ENCODE results near the gene GABRR2. TPM values are rescaled to one million over a fixed set of nuclear protein-coding genes. Genes with fewer than 3 reads are reported as not detected.

The GABRR2 gene
- total RNA-seq, 2 donors from 2014 or later, result 0.52 to 1.3 TPM

- H3K9me3 ChIP-seq, result no peaks in the 10 kb centered on the region
- WGBS, 2 donors, result 96 to 100% methylated on average over 1 of the region's 1 CpG
- DNase-seq, result no peak
Measured at GRCh38 chr6:89330910-89331309, 15.8 kb upstream of the GABRR2 start.

GRCh38 chr6:89328976-89329375 is 13.9 kb upstream of the GABRR2 start:
- Histone ChIP-seq H3K27ac (no peak overlapping the region), H3K36me3 (replicated peaks in 1 of 2; ENCODE audit: insufficient read depth in 1 of 2, low read depth in 2 of 2) (peaks cover 0 to 15% of the 10 kb centered on the region in 2 donors), H3K4me3 (no peak overlapping the region), H3K9me3 (no peaks in the 10 kb centered on the region), H3K4me1 (peaks cover 8% of the 10 kb centered on the region), H3K27me3 (no peaks in the 10 kb centered on the region)
- DNase-seq (no peak), ATAC-seq (no peak)
- no peak for TF ChIP-seq CTCF (IDR thresholded peaks at IDR 0.05)
- TF ChIP-seq POLR2A (IDR thresholded peaks at IDR 0.05), result no peak
- intact Hi-C loops (cut with DNase I), result no loop called here
- WGBS, 2 donors, result 81 to 96% methylated on average over 1 of the region's 1 CpG

More at GRCh38 chr6:89330910-89331309, 15.8 kb upstream of the GABRR2 start:
- intact Hi-C loops (cut with DNase I), result no loop called here
- Histone ChIP-seq H3K27me3 (no peaks in the 10 kb centered on the region), H3K4me1 (peaks cover 8% of the 10 kb centered on the region), H3K27ac (no peak overlapping the region), H3K4me3 (no peak overlapping the region), H3K36me3 (replicated peaks in 1 of 2; ENCODE audit: insufficient read depth in 1 of 2, low read depth in 2 of 2) (peaks cover 0 to 21% of the 10 kb centered on the region in 2 donors)
- ATAC-seq, result no peak
- TF ChIP-seq CTCF (IDR thresholded peaks at IDR 0.05) (no peak), POLR2A (IDR thresholded peaks at IDR 0.05) (no peak)

GRCh38 chr6:89324304-89324703 is 9.2 kb upstream of the GABRR2 start:
- Histone ChIP-seq H3K36me3 (replicated peaks in 1 of 2; ENCODE audit: insufficient read depth in 1 of 2, low read depth in 2 of 2) (peaks cover 0 to 9% of the 10 kb centered on the region in 2 donors), H3K4me1 (peaks cover 2% of the 10 kb centered on the region), H3K4me3 (no peak overlapping the region), H3K27ac (no peak overlapping the region), H3K27me3 (no peaks in the 10 kb centered on the region), H3K9me3 (no peaks in the 10 kb centered on the region)
- 58 to 59% methylated on average over 3 of the region's 3 CpGs for WGBS, 2 donors
- ATAC-seq (no peak), DNase-seq (no peak)
- no peak for TF ChIP-seq POLR2A (IDR thresholded peaks at IDR 0.05)
- no peak for TF ChIP-seq CTCF (IDR thresholded peaks at IDR 0.05)
- intact Hi-C loops (cut with DNase I), result no loop called here

GRCh38 chr6:89323511-89323971 is 8.4 kb upstream of the GABRR2 start:
- no peak for DNase-seq
- intact Hi-C loops (cut with DNase I), result no loop called here
- no peak overlapping the region for H3K4me3 ChIP-seq
- no peak for ATAC-seq
- H3K36me3 ChIP-seq (replicated peaks in 1 of 2; ENCODE audit: insufficient read depth in 1 of 2, low read depth in 2 of 2), result peaks cover 0 to 5% of the 10 kb centered on the region in 2 donors
- no peak overlapping the region for H3K27ac ChIP-seq
- H3K9me3 ChIP-seq, result no peaks in the 10 kb centered on the region
- WGBS, 2 donors, result 71 to 91% methylated on average over 3 of the region's 3 CpGs
- no peaks in the 10 kb centered on the region for H3K27me3 ChIP-seq
- TF ChIP-seq POLR2A (IDR thresholded peaks at IDR 0.05), result no peak
- TF ChIP-seq CTCF (IDR thresholded peaks at IDR 0.05), result no peak
- H3K4me1 ChIP-seq, result no peaks in the 10 kb centered on the region
